NB4 (cell line): Measurements from ENCODE around the gene SH3YL1.

Experiments used
- MYC ChIP-seq: IDR thresholded peaks from 2 replicates; pipeline ENCODE4 v1.6.1; 2011; ENCODE audit warnings: low read depth, low read length
- POLR2A ChIP-seq: IDR thresholded peaks from 2 replicates; pipeline ENCODE4 v1.6.1; 2011; ENCODE audit warnings: mild to moderate bottlenecking; ENCODE audit not compliant: insufficient read length; ENCODE audit errors: extremely low read depth
- TF ChIP-seq, protein P1 (sequence below): IDR thresholded peaks from one replicate; pipeline ENCODE4 v1.5.1; 2012; ENCODE audit warnings: low read depth, low read length
- TF ChIP-seq, protein P2 (sequence below): IDR thresholded peaks from 2 replicates; pipeline ENCODE4 v1.6.1; 2011; ENCODE audit warnings: low read depth, low read length

DNA sequence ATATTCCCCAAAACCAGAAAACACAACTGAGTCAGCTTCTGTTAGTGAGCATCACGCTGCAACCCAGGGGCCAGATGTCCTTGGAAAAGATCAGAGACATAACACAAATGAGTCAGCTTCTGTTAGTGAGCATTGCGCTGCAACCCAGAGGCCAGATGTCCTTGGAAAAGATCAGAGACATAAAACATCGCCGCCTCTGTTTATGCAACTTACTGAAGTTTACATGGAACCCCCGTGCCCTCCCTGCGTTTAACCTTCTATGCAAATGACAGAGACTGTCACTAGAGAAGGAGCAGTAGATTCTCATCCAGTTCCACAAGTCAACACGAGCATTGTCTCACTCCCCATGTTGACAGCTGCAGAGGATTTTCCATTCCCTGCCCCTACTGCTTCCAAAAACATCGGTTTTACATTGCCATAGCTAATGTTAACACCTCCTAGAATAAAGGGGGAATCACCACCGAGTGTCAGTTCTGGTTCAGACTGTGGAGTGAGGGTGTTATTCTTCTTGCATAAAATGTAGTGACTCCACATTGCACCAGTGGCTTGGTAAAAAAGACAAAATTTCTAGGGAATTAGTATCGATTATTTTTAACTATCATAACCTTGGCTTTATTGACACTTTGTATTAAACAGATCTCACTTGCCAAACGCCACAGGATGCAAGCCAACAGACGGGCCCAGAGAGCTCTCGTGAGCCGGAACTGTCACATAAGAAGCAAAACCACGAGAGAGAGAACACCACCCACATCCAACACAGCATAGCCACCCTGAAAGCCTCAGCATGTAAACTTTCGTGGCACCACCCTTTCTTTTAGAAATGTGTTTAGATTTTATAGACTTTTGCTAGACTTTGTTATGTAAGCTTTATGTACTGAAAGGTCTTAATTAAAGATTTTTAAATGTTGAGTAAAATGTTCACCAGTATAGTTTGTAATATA is 87.7 kb downstream of the SH3YL1 start:
- TF ChIP-seq, protein P1, sequence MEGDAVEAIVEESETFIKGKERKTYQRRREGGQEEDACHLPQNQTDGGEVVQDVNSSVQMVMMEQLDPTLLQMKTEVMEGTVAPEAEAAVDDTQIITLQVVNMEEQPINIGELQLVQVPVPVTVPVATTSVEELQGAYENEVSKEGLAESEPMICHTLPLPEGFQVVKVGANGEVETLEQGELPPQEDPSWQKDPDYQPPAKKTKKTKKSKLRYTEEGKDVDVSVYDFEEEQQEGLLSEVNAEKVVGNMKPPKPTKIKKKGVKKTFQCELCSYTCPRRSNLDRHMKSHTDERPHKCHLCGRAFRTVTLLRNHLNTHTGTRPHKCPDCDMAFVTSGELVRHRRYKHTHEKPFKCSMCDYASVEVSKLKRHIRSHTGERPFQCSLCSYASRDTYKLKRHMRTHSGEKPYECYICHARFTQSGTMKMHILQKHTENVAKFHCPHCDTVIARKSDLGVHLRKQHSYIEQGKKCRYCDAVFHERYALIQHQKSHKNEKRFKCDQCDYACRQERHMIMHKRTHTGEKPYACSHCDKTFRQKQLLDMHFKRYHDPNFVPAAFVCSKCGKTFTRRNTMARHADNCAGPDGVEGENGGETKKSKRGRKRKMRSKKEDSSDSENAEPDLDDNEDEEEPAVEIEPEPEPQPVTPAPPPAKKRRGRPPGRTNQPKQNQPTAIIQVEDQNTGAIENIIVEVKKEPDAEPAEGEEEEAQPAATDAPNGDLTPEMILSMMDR = no peak
- TF ChIP-seq POLR2A = no peak
- no peak for TF ChIP-seq MYC
- TF ChIP-seq, protein P2, sequence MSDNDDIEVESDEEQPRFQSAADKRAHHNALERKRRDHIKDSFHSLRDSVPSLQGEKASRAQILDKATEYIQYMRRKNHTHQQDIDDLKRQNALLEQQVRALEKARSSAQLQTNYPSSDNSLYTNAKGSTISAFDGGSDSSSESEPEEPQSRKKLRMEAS = no peak
